ENCODE measurements around the gene ZNF335. TPM values are rescaled to one million over a fixed set of nuclear protein-coding genes. Genes with fewer than 3 reads are reported as not detected.

ZNF335 gene, protein sequence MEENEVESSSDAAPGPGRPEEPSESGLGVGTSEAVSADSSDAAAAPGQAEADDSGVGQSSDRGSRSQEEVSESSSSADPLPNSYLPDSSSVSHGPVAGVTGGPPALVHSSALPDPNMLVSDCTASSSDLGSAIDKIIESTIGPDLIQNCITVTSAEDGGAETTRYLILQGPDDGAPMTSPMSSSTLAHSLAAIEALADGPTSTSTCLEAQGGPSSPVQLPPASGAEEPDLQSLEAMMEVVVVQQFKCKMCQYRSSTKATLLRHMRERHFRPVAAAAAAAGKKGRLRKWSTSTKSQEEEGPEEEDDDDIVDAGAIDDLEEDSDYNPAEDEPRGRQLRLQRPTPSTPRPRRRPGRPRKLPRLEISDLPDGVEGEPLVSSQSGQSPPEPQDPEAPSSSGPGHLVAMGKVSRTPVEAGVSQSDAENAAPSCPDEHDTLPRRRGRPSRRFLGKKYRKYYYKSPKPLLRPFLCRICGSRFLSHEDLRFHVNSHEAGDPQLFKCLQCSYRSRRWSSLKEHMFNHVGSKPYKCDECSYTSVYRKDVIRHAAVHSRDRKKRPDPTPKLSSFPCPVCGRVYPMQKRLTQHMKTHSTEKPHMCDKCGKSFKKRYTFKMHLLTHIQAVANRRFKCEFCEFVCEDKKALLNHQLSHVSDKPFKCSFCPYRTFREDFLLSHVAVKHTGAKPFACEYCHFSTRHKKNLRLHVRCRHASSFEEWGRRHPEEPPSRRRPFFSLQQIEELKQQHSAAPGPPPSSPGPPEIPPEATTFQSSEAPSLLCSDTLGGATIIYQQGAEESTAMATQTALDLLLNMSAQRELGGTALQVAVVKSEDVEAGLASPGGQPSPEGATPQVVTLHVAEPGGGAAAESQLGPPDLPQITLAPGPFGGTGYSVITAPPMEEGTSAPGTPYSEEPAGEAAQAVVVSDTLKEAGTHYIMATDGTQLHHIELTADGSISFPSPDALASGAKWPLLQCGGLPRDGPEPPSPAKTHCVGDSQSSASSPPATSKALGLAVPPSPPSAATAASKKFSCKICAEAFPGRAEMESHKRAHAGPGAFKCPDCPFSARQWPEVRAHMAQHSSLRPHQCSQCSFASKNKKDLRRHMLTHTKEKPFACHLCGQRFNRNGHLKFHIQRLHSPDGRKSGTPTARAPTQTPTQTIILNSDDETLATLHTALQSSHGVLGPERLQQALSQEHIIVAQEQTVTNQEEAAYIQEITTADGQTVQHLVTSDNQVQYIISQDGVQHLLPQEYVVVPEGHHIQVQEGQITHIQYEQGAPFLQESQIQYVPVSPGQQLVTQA (N-terminal part only)
- 27.4 and 28.5 TPM in 2 replicates for total RNA-seq
- long read RNA-seq, partial matches to known transcripts: 5 of 7 reads
- long read RNA-seq, other reads (novel, unspliced or antisense): 2 of 7 reads

DNA sequence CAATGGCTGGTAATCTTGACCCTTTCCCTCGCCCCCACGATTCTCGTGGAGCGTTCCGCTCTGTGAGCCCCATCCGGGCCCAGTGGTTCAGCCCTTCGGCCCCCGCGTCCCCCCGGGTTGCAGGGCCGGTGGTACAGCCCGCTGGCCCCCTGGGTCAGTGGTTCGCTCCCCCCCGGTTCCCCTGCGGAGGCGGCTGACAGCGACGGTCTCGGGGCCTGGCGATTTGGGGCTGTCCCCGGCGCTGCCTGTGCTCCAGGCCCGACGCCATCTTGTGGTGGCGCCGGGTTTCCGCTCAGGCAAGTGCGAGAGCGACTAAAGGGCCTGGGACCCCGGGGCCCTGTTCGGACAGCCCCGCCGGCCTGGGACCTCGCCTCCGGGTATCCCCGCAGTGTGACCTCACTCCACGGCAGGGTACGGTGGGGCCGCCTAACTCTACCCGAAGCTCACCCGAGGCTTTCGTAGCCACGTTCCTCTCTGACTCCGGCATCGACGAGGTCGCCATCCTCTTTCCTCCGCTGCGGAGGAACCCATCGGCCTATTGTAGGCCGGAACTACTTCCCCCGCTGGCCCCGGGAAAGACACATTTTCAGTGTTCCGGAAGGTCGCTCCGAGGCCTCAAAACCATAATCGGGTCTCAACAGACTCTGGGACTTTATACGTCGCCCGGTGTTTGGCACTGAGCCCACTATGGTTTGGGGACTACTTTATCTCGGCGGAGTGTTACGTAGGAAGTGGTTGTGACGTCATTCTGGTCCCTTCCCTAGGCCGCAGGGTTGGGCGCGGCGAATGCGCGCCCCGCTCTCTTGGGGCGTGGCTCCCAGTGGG, at the start of gene ZNF335:
ZNF335 (minus strand) TSS at position 529 of the 825 bp plus-strand sequence. CDS start 793 bp downstream, outside the sequence.
- Mint-ChIP-seq H3K36me3 (ENCODE audit: insufficient read depth) (peaks cover 2% of the 10 kb centered on the region), H3K4me1 (ENCODE audit: low read depth) (peaks cover 9% of the 10 kb centered on the region), H3K27ac (peak within 1 kb of the TSS; percentile 100), H3K27me3 (peaks cover 4% of the 10 kb centered on the region), H3K9me3 (ENCODE audit: low read depth) (no peaks in the 10 kb centered on the region), H3K4me3 (ENCODE audit: low read depth) (peak within 1 kb of the TSS; percentile 92)
- TF ChIP-seq, protein P1, sequence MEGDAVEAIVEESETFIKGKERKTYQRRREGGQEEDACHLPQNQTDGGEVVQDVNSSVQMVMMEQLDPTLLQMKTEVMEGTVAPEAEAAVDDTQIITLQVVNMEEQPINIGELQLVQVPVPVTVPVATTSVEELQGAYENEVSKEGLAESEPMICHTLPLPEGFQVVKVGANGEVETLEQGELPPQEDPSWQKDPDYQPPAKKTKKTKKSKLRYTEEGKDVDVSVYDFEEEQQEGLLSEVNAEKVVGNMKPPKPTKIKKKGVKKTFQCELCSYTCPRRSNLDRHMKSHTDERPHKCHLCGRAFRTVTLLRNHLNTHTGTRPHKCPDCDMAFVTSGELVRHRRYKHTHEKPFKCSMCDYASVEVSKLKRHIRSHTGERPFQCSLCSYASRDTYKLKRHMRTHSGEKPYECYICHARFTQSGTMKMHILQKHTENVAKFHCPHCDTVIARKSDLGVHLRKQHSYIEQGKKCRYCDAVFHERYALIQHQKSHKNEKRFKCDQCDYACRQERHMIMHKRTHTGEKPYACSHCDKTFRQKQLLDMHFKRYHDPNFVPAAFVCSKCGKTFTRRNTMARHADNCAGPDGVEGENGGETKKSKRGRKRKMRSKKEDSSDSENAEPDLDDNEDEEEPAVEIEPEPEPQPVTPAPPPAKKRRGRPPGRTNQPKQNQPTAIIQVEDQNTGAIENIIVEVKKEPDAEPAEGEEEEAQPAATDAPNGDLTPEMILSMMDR (IDR thresholded peaks at IDR 0.05; ENCODE audit: unreplicated experiment): peak; percentile 17
- peak; percentile 92 for DNase-seq (ENCODE audit: low spot score, unreplicated experiment)

DNA sequence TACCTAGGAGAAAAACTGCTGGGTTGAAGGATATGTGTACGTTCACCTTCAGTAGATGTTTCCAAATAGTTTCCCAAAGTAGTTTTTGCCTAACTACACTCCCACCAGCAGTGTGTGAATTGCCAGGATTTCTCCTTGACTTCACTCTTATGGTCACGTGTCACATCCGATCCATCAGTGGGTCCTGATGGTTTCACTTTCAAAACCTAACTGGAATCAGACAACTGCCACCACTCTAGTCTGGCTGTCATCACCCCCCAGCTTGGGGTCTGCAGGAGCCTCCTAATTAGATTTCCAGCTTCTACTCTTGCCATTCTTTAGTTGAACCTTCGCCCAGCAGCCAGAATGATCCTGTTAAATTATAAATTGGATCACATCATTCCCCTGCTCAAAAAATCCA, 48.6 kb upstream of the ZNF335 start:
- H3K27me3 Mint-ChIP-seq: peaks cover 56% of the 10 kb centered on the region
- H3K4me3 Mint-ChIP-seq (ENCODE audit: low read depth): peak overlapping the region; percentile 79
- H3K4me1 Mint-ChIP-seq (ENCODE audit: low read depth): peaks cover 6% of the 10 kb centered on the region
- no peak for DNase-seq (ENCODE audit: low spot score, unreplicated experiment)
- no peaks in the 10 kb centered on the region for H3K36me3 Mint-ChIP-seq (ENCODE audit: insufficient read depth)
- no peaks in the 10 kb centered on the region for H3K9me3 Mint-ChIP-seq (ENCODE audit: low read depth)
- TF ChIP-seq, protein P1 (IDR thresholded peaks at IDR 0.05; ENCODE audit: unreplicated experiment): no peak
- H3K27ac Mint-ChIP-seq: no peak overlapping the region

DNA sequence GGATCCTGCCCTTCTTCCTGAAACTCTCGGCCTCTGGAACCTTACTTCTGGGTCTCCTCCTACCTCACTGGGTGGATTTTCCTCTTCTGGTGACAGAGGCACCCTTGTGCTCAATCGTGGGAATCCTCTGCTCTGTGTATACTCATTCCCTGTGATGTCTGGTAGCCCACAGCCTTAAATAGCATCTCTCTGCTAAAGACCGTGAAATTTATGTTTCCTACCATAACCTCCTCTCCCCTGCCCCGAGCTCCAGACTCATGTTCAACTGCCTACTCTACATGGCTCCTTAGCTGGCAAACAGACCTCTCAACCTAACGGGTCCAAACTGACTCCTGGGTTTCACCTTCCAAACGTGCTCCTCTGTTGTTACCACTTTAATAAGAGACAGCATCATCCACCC, 46.6 kb upstream of the ZNF335 start:
- TF ChIP-seq, protein P1 (IDR thresholded peaks at IDR 0.05; ENCODE audit: unreplicated experiment): no peak
- peaks cover 53% of the 10 kb centered on the region for H3K27me3 Mint-ChIP-seq
- peaks cover 6% of the 10 kb centered on the region for H3K4me1 Mint-ChIP-seq (ENCODE audit: low read depth)
- H3K36me3 Mint-ChIP-seq (ENCODE audit: insufficient read depth): no peaks in the 10 kb centered on the region
- DNase-seq (ENCODE audit: low spot score, unreplicated experiment): no peak
- no peak overlapping the region for H3K4me3 Mint-ChIP-seq (ENCODE audit: low read depth)
- H3K27ac Mint-ChIP-seq: no peak overlapping the region
- no peaks in the 10 kb centered on the region for H3K9me3 Mint-ChIP-seq (ENCODE audit: low read depth)

DNA sequence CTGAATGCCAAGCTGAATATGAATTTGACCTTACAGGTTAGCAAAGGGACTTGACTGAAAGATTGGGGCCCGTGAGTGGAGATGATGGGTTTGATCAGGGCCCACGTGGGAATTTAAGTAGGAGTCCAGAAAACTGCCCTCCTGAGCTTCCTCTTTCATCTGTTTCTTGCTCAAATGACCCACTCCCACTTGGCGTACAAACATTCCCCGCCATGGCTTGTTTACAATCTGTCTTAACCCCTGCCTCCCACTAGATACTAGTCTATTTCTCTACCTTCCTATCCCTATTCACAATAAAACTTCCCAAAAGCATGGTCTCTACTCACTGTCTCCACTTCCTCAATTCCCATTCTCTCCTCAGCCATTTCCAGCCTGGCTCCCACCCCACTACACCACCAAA, 46.1 kb upstream of the ZNF335 start:
- H3K4me3 Mint-ChIP-seq (ENCODE audit: low read depth): no peak overlapping the region

More for the DNA sequence above, 46.1 kb upstream of the ZNF335 start:
- TF ChIP-seq, protein P1 (IDR thresholded peaks at IDR 0.05; ENCODE audit: unreplicated experiment): no peak
- Mint-ChIP-seq H3K27me3 (peaks cover 50% of the 10 kb centered on the region), H3K27ac (no peak overlapping the region), H3K4me1 (ENCODE audit: low read depth) (peaks cover 6% of the 10 kb centered on the region), H3K9me3 (ENCODE audit: low read depth) (no peaks in the 10 kb centered on the region), H3K36me3 (ENCODE audit: insufficient read depth) (no peaks in the 10 kb centered on the region)
- DNase-seq (ENCODE audit: low spot score, unreplicated experiment): no peak

Data from progenitor cell of endocrine pancreas (in vitro differentiated cells).